DMS79 (cell line): Measurements from ENCODE around the gene KLB.

Experiments used
- DNase-seq: peaks from one replicate; lab custom pipeline; 2025; lab: John Stamatoyannopoulos, UW

Gene KLB

GRCh38 chr4:39464886-39465501, 58.3 kb downstream of the KLB start:
- DNase-seq = no peak

- DNase-seq = no peak
Measured at GRCh38 chr4:39466747-39467146, 60.0 kb downstream of the KLB start.

GRCh38 chr4:39467464-39467863, 60.7 kb downstream of the KLB start:
- no peak for DNase-seq

DNA sequence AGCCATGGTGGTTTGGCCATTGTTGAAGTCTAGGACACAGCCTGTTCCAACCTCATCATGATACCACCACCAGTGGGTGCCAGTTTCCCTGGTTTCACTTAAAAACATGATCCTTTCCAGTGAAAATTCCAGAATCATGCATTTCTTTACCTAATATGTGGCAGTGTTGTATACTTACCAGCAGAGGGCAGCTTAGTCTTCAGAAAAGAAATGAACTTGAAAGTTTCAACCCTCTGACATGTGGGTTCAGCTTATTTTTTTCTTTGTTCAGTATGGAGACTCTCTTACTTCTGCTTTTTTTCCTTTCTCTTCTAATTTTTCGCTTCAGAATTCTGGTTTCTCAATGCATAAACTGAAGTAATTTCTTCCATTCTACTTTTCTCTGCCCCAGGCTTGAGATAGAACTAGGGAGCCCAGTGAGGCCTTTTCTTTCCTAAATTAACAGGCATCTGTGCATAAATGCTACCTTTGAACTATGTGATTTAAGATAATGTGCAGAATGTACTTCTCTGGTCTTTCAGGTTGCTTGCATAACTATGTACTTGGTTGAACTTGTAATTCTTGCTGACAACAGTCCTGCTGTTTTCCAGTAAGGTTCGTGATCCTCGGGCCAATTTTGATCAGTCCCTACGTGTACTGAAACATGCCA, 62.8 kb downstream of the KLB start:
- DNase-seq = no peak

- DNase-seq = no peak
Measured at GRCh38 chr4:39470402-39470801, 63.7 kb downstream of the KLB start.

DNA sequence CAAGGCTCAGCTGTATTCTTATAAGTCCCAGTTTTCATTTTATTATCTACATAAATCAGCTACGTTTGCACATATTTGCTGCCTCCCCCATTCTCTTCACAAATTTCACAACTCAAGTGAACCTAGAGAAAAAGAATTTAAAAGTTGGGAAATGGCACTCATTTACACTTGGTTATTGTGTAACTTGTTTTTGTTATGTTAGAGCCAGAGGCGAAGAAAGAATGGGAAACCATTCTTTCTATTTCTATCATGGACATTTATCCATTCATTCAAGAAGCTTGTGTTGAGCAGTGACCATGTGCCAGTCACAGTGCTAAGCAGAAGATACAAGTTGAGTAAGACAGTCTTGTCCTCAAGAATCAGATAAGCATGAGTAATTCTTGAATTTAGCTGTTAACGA, 65.7 kb downstream of the KLB start:
- DNase-seq = no peak

- no peak for DNase-seq
Measured at GRCh38 chr4:39476187-39476895, 69.6 kb downstream of the KLB start.

- DNase-seq = no peak
Measured at GRCh38 chr4:39480251-39480650, 73.5 kb downstream of the KLB start.

DNA sequence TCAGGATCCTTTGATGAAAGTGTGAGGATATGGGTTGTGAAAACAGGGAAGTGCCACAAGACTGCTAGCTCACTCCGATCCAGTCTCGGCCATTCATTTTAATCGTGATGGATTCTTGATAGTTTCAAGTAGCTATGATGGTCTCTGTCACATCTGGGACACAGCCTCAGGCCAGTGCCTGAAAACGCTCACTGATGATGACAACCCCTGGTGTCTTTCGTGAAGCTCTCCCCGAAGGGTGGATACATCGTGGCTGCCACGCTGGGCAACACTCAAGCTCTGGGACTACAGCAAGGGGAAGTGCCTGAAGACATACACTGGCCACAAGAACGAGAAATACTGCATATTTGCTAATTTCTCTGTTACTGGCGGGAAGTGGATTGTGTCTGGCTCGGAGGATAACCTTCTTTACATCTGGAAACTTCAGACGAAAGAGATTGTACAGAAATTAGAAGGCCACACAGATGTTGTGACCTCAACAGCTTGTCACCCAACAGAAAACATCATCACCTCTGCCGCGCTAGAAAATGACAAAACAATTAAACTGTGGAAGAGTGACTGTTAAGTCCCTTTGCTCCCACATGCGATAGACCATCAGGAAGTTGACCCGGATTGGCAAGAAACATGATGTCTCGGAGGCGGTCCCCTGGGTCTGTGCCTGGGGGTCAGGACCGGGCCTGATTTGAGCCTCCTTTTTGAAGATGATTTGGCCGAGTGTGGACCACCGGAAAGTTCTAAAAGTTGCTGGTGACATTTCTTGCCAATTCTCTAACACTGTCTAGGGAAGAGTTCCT, 74.4 kb downstream of the KLB start:
- no peak for DNase-seq

- no peak for DNase-seq
Measured at GRCh38 chr4:39484582-39485272, 78.0 kb downstream of the KLB start.

GRCh38 chr4:39486221-39486804, 79.6 kb downstream of the KLB start:
- DNase-seq = no peak

DNA sequence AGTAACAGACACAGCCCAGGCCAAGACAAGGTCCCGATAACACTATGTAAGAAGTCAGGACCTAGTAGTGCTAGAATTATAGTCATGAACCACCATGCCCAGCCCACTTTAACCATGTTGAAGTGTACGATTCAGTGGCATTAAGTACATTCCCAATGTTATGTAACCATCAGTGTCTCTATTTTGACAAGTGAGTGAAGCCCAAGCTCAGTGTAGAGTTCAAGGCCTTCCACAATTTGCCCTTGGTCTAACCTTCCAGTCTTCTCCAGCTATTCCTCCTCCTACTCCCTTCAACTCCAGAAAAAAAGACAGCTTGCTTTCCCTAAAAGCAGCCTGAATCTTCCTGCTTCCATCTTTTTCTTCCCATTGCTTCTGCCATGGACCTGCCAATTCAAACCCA, 83.6 kb downstream of the KLB start:
- DNase-seq = no peak

DNA sequence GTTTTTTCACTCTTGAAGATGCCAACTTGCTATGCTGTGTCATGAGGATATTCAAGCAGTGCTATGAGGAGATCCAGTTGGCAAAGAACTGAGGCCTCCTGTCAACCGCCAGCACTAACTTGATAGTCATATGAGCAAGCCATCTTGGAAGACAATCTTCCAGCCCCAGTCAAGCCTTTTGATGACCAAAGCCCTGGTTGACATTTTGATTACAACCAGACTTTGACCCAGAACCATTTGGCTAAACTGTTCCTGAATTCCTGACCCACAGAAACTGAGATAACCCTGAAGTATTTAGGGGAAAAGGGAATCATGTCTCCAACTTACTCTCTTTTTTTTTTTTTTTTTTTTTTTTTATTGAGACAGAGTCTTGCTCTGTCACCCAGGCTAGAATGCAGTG, 87.6 kb downstream of the KLB start:
- no peak for DNase-seq

GRCh38 chr4:39495446-39496213, 88.9 kb downstream of the KLB start:
- DNase-seq = no peak

- DNase-seq = no peak
Measured at GRCh38 chr4:39497909-39498726, 91.4 kb downstream of the KLB start.

GRCh38 chr4:39498727-39499020, 91.9 kb downstream of the KLB start:
- no peak for DNase-seq
